Measurements from ENCODE around the gene C2orf72. TPM values are rescaled to one million over a fixed set of nuclear protein-coding genes. Genes with fewer than 3 reads are reported as not detected.

The C2orf72 gene
- total and polyA plus RNA-seq, 2 of the 13 experiments (the other 11 are each of a cell fraction or from before 2014, with no cell fraction given) = 147 to 203 TPM

- TF ChIP-seq MYC (CRISPR knock-in tag; IDR thresholded peaks at IDR 0.05; ENCODE audit: borderline replicate concordance) = peak; percentile 39; the same call in 1 of the 2 replicates
- TF ChIP-seq HCFC1 (IDR thresholded peaks at IDR 0.05; ENCODE audit: low read depth, low read length) = peak; percentile 67
- peak; percentile 77; the same call in 1 of the 2 replicates for TF ChIP-seq FOXC1 (CRISPR knock-in tag; IDR thresholded peaks at IDR 0.05; ENCODE audit: borderline replicate concordance)
- TF ChIP-seq ZNF335 (CRISPR knock-in tag; IDR thresholded peaks at IDR 0.05) = peak; percentile 99
- TF ChIP-seq ZNF713 (CRISPR knock-in tag; IDR thresholded peaks at IDR 0.05) = no peak
- TF ChIP-seq TCF12 (IDR thresholded peaks at IDR 0.05) = no peak
- TF ChIP-seq TCF12 (CRISPR knock-in tag; IDR thresholded peaks at IDR 0.05) = peak; percentile 83
- TF ChIP-seq NFIC (IDR thresholded peaks at IDR 0.05; ENCODE audit: low read length) = no peak
- no peak for TF ChIP-seq ZFP36 (IDR thresholded peaks at IDR 0.05; ENCODE audit: borderline replicate concordance, low read depth, low read length, partially characterized antibody)
- TF ChIP-seq ZNF263 (CRISPR knock-in tag; IDR thresholded peaks at IDR 0.05) = no peak
- peak; percentile 12; the same call in 1 of the 2 replicates for TF ChIP-seq TOE1 (CRISPR knock-in tag; IDR thresholded peaks at IDR 0.05)
- no peak for TF ChIP-seq ZNF878 (CRISPR knock-in tag; IDR thresholded peaks at IDR 0.05)
- TF ChIP-seq ZNF3 (CRISPR knock-in tag; IDR thresholded peaks at IDR 0.05) = no peak
- TF ChIP-seq ZNF446 (CRISPR knock-in tag; IDR thresholded peaks at IDR 0.05) = no peak
- TF ChIP-seq UBTF (CRISPR knock-in tag; IDR thresholded peaks at IDR 0.05) = peak; percentile 83
- TF ChIP-seq SUZ12 (IDR thresholded peaks at IDR 0.05; ENCODE audit: low read depth, low read length) = no peak
- TF ChIP-seq HMG20B (CRISPR knock-in tag; conservative IDR thresholded peaks at IDR 0.05) = no peak
- TF ChIP-seq FOXK1 (CRISPR knock-in tag; IDR thresholded peaks at IDR 0.05; ENCODE audit: borderline replicate concordance, low read depth) = peak; percentile 80; the same call in 1 of the 2 replicates
- TF ChIP-seq ZNF720 (CRISPR knock-in tag; IDR thresholded peaks at IDR 0.05) = no peak
- peak; percentile 82 for TF ChIP-seq ZSCAN9 (CRISPR knock-in tag; IDR thresholded peaks at IDR 0.05; ENCODE audit: borderline replicate concordance)
- no peak for TF ChIP-seq ZNF34 (CRISPR knock-in tag; IDR thresholded peaks at IDR 0.05; ENCODE audit: borderline replicate concordance)
- TF ChIP-seq SOX13 (IDR thresholded peaks at IDR 0.05) = no peak
- TF ChIP-seq SOX13 (CRISPR knock-in tag; conservative IDR thresholded peaks at IDR 0.05 in 1 of 2, IDR thresholded peaks at IDR 0.05 in 1 of 2) = peak; percentile 27 to 63; a peak in 2 of 4 replicates
- 0 out of 2 replicates have a peak, but pooled peaks have one; percentile 52 for TF ChIP-seq FOXO4 (CRISPR knock-in tag; conservative IDR thresholded peaks at IDR 0.05)
- TF ChIP-seq DBP (CRISPR knock-in tag; IDR thresholded peaks at IDR 0.05; ENCODE audit: not compliant biosample characterization) = no peak
- TF ChIP-seq ZBTB3 (CRISPR knock-in tag; IDR thresholded peaks at IDR 0.05; ENCODE audit: borderline replicate concordance, low read depth) = no peak
Measured at GRCh38 chr2:231056453-231057416, 19.4 kb downstream of the C2orf72 start, which contains the start of gene PSMD1 (continued).

Measured in HepG2 (cell line).